ENCODE measurements around the gene CD7.
"Not testable (repeated sequence)": the region's sequence is repeated elsewhere in the genome, so short reads cannot be mapped to it uniquely, and the experiment has no call there.

Gene CD7

DNA sequence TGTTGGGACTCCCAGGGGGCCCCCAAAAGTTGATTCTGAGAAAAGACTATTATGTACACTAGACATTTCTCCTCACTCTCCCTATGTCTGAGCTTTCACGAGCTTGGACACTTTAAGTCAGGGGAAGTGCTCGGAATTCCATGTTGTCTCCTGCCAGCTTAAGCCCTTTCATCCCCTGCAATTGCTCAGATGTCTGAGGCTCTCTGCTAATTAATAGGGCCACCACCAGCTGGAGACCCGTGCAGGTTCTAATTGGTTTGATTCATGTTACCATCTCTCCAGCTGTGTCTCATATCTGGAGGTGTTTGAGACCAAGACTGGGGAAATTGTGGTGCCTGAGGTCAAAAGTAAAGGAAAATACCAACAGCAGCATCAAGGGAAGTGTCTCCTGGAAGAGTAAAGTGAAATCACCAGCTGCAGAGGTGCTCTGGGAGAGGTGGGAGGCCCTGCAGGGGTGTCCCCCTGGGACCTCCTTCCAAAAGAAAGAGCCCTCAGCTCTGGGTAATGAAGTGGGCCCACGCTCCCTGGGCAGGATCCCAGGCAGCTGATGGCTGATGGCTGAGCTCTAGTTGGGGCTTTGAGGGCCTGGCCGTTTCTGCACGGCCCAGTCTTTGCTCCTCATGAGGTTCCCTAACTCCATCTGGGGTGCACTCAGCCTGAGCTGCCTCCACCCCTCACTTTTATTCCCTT is 48.3 kb upstream of the CD7 start:
- TF ChIP-seq RARB (CRISPR knock-in tag; IDR thresholded peaks at IDR 0.05), result no peak
- TF ChIP-seq ZC3H10 (CRISPR knock-in tag; IDR thresholded peaks at IDR 0.05), result no peak
- TF ChIP-seq, protein P1, sequence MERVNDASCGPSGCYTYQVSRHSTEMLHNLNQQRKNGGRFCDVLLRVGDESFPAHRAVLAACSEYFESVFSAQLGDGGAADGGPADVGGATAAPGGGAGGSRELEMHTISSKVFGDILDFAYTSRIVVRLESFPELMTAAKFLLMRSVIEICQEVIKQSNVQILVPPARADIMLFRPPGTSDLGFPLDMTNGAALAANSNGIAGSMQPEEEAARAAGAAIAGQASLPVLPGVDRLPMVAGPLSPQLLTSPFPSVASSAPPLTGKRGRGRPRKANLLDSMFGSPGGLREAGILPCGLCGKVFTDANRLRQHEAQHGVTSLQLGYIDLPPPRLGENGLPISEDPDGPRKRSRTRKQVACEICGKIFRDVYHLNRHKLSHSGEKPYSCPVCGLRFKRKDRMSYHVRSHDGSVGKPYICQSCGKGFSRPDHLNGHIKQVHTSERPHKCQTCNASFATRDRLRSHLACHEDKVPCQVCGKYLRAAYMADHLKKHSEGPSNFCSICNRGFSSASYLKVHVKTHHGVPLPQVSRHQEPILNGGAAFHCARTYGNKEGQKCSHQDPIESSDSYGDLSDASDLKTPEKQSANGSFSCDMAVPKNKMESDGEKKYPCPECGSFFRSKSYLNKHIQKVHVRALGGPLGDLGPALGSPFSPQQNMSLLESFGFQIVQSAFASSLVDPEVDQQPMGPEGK (CRISPR knock-in tag; IDR thresholded peaks at IDR 0.05; ENCODE audit: borderline replicate concordance), result no peak
- no peak for TF ChIP-seq PPARA (CRISPR knock-in tag; IDR thresholded peaks at IDR 0.05; ENCODE audit: borderline replicate concordance)
- TF ChIP-seq, protein P2, sequence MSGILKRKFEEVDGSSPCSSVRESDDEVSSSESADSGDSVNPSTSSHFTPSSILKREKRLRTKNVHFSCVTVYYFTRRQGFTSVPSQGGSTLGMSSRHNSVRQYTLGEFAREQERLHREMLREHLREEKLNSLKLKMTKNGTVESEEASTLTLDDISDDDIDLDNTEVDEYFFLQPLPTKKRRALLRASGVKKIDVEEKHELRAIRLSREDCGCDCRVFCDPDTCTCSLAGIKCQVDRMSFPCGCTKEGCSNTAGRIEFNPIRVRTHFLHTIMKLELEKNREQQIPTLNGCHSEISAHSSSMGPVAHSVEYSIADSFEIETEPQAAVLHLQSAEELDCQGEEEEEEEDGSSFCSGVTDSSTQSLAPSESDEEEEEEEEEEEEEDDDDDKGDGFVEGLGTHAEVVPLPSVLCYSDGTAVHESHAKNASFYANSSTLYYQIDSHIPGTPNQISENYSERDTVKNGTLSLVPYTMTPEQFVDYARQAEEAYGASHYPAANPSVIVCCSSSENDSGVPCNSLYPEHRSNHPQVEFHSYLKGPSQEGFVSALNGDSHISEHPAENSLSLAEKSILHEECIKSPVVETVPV (CRISPR knock-in tag; IDR thresholded peaks at IDR 0.05), result no peak
- no peak for TF ChIP-seq BACH2 (CRISPR knock-in tag; IDR thresholded peaks at IDR 0.05; ENCODE audit: borderline replicate concordance)
- TF ChIP-seq, protein P3, sequence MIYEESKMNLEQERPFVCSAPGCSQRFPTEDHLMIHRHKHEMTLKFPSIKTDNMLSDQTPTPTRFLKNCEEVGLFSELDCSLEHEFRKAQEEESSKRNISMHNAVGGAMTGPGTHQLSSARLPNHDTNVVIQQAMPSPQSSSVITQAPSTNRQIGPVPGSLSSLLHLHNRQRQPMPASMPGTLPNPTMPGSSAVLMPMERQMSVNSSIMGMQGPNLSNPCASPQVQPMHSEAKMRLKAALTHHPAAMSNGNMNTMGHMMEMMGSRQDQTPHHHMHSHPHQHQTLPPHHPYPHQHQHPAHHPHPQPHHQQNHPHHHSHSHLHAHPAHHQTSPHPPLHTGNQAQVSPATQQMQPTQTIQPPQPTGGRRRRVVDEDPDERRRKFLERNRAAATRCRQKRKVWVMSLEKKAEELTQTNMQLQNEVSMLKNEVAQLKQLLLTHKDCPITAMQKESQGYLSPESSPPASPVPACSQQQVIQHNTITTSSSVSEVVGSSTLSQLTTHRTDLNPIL (CRISPR knock-in tag; IDR thresholded peaks at IDR 0.05; ENCODE audit: low read depth), result no peak
- no peak for TF ChIP-seq ZNF565 (CRISPR knock-in tag; conservative IDR thresholded peaks at IDR 0.05; ENCODE audit: low read depth)
- TF ChIP-seq CSDC2 (CRISPR knock-in tag; IDR thresholded peaks at IDR 0.05), result no peak
- TF ChIP-seq ARNTL (CRISPR knock-in tag; IDR thresholded peaks at IDR 0.05; ENCODE audit: borderline replicate concordance, low read depth), result no peak
- TF ChIP-seq, protein P4, sequence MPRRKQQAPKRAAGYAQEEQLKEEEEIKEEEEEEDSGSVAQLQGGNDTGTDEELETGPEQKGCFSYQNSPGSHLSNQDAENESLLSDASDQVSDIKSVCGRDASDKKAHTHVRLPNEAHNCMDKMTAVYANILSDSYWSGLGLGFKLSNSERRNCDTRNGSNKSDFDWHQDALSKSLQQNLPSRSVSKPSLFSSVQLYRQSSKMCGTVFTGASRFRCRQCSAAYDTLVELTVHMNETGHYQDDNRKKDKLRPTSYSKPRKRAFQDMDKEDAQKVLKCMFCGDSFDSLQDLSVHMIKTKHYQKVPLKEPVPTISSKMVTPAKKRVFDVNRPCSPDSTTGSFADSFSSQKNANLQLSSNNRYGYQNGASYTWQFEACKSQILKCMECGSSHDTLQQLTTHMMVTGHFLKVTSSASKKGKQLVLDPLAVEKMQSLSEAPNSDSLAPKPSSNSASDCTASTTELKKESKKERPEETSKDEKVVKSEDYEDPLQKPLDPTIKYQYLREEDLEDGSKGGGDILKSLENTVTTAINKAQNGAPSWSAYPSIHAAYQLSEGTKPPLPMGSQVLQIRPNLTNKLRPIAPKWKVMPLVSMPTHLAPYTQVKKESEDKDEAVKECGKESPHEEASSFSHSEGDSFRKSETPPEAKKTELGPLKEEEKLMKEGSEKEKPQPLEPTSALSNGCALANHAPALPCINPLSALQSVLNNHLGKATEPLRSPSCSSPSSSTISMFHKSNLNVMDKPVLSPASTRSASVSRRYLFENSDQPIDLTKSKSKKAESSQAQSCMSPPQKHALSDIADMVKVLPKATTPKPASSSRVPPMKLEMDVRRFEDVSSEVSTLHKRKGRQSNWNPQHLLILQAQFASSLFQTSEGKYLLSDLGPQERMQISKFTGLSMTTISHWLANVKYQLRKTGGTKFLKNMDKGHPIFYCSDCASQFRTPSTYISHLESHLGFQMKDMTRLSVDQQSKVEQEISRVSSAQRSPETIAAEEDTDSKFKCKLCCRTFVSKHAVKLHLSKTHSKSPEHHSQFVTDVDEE (CRISPR knock-in tag; IDR thresholded peaks at IDR 0.05), result no peak
- TF ChIP-seq ZNF8 (CRISPR knock-in tag; IDR thresholded peaks at IDR 0.05), result no peak
- TF ChIP-seq OSR1 (CRISPR knock-in tag; IDR thresholded peaks at IDR 0.05), result no peak
- TF ChIP-seq SNAI2 (CRISPR knock-in tag; IDR thresholded peaks at IDR 0.05), result no peak
- no peak for TF ChIP-seq ZNF70 (CRISPR knock-in tag; IDR thresholded peaks at IDR 0.05)
- no peak for TF ChIP-seq TOX (CRISPR knock-in tag; IDR thresholded peaks at IDR 0.05; ENCODE audit: borderline replicate concordance)
- TF ChIP-seq, protein P5, sequence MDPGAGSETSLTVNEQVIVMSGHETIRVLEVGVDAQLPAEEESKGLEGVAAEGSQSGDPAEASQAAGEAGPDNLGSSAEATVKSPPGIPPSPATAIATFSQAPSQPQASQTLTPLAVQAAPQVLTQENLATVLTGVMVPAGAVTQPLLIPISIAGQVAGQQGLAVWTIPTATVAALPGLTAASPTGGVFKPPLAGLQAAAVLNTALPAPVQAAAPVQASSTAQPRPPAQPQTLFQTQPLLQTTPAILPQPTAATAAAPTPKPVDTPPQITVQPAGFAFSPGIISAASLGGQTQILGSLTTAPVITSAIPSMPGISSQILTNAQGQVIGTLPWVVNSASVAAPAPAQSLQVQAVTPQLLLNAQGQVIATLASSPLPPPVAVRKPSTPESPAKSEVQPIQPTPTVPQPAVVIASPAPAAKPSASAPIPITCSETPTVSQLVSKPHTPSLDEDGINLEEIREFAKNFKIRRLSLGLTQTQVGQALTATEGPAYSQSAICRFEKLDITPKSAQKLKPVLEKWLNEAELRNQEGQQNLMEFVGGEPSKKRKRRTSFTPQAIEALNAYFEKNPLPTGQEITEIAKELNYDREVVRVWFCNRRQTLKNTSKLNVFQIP (CRISPR knock-in tag; IDR thresholded peaks at IDR 0.05; ENCODE audit: borderline replicate concordance, low read depth), result no peak
- ATAC-seq, result no peak

DNA sequence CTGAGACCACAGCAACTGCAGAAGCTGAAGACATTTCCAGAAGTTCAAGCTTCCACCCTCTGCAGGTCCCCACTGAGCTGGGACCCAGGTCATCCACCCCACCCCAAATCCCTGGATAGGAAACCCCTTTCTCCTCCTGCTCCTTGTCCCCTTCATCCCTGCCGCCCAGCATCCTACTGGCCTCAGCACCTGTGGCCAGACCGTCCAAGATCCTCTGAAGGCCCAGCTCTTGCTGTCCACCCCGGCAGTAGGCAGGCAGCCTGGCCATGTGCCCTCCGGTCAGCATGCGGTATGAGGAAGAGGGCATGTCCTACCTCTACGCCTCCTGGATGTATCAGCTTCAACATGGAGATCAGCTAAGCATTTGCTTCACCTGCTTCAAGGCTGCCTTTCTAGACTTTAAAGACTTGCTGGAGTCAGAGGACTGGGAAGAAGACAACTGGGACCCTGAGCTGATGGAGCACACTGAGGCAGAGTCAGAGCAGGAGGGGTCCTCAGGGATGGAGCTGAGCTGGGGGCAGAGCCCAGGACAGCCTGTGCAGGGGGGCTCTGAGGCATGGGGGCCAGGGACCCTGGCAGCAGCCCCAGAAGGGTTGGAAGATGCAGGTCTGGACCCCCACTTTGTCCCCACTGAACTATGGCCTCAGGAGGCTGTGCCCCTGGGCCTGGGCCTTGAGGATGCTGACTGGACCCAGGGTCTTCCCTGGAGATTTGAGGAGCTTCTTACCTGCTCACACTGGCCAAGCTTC is 44.7 kb upstream of the CD7 start:
- ATAC-seq, result no peak; the same call in 1 of the 3 replicates

DNA sequence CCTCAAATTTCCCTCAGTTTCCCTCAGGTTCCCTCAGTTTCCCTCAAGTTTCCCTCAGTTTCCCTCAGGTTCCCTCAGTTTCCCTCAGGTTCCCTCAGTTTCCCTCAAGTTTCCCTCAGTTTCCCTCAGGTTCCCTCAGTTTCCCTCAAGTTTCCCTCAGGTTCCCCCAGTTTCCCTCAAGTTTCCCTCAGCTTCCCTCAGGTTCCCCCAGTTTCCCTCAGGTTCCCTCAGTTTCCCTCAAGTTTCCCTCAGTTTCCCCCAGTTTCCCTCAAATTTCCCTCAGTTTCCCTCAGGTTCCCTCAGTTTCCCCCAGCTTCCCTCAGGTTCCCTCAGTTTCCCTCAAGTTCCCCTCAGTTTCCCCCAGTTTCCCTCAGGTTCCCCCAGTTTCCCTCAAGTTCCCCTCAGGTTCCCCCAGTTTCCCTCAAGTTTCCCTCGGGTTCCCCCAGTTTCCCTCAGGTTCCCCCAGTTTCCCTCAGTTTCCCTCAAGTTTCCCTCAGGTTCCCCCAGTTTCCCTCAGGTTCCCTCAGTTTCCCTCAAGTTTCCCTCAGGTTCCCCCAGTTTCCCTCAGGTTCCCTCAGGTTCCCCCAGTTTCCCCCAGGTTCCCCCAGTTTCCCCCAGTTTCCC is 42.2 kb upstream of the CD7 start:
- not testable (repeated sequence) for ATAC-seq

More for the DNA sequence above, 44.7 kb upstream of the CD7 start:
- TF ChIP-seq ZNF8 (CRISPR knock-in tag; IDR thresholded peaks at IDR 0.05) (no peak), OSR1 (CRISPR knock-in tag; IDR thresholded peaks at IDR 0.05) (no peak)
- TF ChIP-seq, protein P3 (CRISPR knock-in tag; IDR thresholded peaks at IDR 0.05; ENCODE audit: low read depth), result no peak
- TF ChIP-seq, protein P1 (CRISPR knock-in tag; IDR thresholded peaks at IDR 0.05; ENCODE audit: borderline replicate concordance), result no peak
